CD4-positive, alpha-beta T cell treated with Interleukin-6 for 4 hours (primary cell): ENCODE data around the gene IQGAP2.
"Not testable (repeated sequence)": the region's sequence is repeated elsewhere in the genome, so short reads cannot be mapped to it uniquely, and the experiment has no call there.

Source experiments
- DNase-seq: peaks from one replicate; pipeline ENCODE4 v3.0.0-alpha.2; 2020; ENCODE audit warnings: mixed read lengths

The IQGAP2 gene

DNA sequence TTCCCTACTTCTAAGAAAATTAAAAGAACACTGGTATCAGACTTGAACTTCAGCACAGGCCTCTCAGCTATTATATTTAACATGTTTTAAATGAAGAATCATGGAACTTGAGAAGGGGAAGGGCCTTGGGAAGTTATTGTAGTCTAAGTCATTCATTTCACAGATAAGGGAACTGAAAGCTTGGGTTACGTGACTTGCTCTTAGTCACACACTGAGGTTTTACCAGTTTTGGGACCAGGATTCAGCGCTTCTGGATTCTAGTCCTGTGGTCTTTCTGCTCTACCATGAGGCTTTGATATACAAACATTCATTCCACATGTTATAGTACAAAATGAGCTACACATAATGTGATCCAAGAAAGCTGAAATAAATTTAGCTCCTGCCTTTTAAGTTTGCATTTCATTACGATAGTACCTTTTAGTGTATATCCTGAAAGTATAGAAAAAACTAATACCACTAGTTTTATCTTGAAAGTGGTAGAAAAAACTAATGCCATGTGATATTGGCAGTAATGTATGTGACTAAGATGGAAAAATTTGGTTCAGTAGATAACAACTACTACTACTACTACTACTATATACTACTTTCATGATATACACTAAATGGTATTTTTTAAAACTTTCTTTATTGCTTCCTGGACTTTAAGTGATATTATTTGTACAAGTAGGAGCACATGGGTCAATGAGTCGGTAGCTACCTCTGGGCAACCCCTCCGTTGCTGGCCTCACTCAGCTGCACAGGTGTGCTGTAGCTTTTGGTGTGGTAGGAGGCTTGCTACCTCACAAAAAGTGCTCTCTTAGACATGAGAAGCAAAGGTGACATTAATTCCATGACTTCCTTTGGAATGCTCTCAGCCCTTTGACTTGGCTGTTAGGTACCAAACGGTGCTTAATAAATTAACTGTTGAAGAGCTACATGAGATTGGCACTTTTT, 179.4 kb downstream of the IQGAP2 start:
- no peak for DNase-seq

DNA sequence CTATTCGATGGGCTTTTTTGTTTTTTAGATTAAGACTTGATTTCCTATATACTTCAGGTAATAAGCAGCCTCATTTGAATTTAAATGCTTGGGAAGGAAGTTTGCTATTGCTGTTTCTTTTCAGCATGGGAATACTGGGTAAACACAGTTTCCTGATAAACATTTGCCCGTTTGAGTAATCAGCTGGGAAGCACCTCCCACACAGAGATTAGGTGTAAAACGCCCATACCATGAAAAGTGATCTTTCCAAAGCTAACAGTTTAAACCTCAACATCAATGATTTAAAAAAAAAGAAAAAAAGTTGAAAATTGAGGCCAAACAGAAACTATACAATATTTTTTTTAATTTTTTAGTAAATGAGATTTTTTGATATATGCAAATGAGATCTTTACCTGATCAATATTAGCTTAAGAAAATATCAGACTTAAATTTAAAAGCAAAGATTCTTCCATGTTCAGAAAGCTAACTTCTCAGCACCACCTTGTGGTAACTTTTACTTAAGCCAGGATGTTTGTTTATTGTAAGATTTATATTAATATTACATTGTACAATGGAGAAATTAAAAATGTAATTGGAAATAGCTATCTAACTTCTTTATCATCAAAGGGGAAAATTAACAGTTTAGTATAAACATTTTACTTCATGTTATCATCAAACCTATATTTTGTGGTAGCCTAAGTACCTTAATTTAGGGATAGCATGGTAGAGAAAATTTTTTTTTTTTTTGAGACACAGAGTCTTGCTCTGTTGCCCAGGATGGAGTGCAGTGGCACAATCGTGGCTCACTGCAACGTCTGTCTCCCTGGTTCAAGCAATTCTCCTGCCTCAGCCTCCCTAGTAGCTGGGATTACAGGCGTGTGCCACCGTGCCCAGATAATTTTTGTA, 180.3 kb downstream of the IQGAP2 start:
- DNase-seq = no peak

DNA sequence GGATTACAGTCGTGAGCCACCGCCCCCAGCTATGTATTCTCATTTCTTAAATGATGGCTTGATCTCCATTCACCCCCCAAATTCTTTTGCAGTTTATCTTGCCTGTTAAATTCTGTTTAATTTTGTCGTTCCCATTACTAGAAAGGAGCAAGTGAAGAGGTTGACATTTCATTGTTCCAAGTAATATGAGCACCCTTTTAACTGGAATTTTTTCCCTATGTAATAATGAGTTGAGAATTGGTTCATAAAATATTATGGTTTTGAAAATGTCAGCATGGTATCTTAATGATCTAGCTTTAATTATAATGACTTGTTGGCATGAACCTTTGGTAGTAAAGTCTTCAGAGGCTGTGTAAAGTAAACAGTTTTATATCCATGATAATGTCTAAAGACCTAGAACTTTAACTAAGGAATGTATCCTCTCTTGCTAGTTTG, 182.7 kb downstream of the IQGAP2 start:
- DNase-seq = no peak

DNA sequence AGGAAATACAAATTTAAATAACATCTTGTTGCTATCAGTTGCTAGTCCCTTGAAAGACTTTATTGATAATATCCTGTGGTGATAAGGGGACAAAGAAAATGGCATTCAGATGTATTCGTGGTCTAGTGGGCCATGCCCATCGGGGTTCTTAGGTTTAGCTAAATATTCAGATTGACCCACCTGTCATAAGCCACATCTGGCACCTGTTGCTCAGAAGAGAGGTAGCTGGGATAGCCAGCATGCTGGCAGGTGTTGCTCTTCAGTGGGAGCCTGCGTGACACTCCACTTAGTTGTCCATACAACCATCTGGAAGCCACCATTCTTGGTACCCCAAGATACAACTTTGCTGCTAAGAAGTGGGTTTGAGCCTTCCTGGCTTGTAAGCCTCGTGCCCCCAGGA, 183.4 kb downstream of the IQGAP2 start:
- DNase-seq = no peak

DNA sequence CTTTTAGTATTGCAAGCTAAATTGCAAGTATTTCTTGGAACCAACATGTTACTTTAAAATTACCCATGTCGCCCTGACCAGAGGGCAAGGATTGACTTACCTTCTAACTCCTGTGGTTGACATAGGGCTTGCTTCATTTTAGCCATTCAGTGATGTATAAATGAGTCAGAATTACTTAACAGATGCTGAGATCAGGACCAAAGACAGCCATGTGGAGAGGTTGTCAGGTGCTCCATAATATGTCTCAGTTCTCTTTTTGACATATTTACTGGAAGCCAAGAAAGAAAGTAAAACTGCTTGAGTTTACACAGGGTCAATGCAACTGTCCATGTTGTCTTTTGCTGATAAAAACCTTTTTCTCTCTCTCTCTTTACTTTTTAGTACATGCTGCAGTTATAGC, 186.9 kb downstream of the IQGAP2 start:
- DNase-seq = no peak

DNA sequence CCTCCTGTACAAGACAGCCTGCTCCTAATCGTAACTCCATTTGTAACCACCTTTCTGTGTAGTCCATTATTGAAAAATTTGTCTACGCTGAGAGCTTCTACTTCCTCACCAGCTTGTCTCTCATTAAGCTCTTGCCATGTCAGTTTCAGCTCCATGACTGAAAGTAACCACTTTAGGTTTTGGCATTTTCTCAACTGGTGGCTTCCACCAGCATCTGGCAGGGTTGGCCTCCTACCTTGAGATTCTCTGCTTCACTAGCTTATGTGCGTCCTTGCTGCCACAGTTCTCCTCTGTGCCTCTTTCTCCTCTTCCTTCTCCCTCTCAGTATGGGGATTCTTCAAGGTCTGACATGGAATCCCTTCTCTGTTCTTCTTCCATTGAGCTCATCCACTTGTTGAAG, 188.3 kb downstream of the IQGAP2 start:
- DNase-seq = no peak

DNA sequence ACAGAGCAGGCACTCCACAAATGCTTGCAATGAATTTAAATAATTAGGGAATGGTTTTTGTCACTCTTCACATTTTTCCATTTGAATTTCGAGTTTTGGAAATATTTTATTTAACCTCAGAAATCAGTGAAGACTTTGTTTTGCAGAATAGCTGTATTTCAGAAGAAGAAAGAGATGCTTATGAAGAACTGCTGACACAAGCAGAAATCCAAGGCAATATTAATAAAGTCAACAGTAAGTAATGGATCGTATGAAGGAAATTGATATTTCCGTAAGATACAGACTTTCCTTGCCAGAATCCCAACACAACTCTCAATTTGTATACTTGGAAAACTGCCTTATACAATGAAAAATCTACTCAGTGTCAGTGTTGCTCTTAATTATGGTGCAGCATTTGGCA, 189.6 kb downstream of the IQGAP2 start:
- DNase-seq = no peak

DNA sequence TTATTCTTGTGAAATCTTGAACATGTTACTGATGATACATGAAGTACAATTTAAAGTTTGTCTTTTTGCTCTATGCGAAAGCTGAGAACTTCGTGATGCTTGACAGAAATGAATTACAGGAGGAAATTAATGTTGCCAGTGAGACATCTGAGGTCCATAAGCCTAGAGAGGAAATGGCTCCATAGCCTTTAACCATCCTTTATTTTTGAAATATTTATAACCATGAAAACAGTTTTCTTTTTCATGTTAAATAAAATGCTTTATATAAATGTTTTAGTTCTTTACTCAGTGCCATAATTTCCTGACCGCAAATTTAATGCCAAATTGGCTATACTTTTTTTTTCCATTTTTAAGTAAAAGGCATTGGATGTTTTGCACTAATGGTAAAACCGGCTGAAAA, 191.0 kb downstream of the IQGAP2 start:
- no peak for DNase-seq

DNA sequence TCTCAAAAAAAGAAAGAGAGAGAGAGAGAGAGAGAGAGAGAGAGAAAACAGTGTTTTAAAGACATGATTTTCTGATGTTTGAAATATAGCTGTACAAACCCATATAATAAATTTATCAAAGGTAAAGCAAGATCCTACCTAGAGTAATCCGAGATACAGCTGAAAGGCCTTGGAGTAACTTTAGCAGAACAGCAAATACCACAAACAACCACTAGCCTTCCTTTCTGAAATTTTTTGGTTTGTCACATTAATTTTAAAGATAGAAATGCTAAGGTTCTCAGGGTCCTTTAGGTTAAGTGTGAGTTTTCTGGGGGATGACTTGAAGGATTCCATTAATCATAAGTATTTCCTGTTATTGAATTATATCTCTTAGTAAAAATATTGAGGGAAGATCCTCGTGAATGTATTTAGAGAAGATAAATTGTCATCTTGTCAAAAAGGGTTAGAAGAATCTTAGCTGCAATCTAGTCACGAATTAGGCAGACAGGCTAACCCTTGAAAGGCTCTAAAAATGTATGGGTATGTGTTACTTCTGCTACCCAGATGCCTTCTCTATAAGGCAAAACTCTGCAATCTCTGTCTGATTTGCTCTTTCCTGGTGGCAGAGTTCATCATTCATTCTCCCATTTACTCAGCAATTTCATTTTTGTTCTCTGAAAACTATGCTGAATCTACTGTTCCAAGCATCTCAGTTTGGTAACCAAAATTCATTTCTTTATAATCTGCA, 192.8 kb downstream of the IQGAP2 start:
- no peak for DNase-seq

DNA sequence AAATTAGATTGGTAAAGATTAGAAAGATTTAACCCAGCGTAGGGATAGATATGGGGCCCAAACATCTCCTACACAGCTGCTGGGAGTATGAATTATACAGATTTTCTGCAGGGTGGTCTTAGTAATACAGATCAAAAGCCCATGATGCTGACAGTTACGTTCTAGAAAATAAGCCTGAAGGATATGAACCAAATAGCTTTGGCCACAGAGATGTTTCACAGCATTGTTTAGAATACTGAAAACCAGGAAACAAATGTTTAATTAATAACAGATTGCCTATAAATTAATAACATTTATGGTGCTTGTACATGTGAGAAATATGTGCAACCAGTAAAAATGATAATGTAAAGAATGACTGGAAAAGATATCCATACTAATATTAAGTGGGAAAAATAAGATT, 195.4 kb downstream of the IQGAP2 start:
- DNase-seq = no peak

DNA sequence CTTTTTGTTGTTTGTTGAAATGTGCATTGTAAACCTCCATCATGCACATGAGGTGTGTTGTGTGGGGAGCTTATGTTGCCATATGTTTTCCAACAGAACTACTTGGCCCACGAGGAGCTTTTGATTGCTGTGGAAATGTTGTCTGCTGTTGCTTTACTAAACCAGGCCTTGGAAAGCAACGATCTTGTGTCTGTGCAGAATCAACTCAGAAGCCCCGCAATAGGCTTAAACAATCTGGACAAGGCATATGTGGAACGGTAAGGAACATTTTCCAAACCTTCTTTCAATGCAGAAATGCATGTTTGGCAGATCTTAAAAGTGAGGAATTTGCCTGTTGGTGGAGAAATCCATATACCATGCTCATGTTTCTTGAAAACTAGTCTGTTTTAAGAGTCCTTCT, 197.6 kb downstream of the IQGAP2 start:
- no peak for DNase-seq

DNA sequence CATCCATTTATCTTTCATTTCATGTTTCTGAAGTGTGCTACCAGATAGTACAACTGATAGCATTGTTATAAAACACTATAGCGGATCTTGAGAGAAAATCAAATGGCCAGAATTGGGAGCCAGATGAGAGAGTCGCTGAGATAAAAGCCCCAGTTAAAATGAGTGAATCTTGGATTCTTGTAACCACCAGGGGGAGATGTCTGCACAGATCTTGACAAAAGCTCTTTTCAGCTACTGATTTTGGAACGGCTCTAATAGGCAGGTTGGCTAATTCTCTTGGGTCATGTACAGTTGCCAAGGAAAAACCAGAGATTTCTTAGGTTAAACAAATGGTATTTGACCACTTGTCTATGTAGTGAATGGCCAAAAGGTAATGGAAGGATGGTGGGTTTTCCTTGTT, 198.4 kb downstream of the IQGAP2 start:
- peak; percentile 37 for DNase-seq

DNA sequence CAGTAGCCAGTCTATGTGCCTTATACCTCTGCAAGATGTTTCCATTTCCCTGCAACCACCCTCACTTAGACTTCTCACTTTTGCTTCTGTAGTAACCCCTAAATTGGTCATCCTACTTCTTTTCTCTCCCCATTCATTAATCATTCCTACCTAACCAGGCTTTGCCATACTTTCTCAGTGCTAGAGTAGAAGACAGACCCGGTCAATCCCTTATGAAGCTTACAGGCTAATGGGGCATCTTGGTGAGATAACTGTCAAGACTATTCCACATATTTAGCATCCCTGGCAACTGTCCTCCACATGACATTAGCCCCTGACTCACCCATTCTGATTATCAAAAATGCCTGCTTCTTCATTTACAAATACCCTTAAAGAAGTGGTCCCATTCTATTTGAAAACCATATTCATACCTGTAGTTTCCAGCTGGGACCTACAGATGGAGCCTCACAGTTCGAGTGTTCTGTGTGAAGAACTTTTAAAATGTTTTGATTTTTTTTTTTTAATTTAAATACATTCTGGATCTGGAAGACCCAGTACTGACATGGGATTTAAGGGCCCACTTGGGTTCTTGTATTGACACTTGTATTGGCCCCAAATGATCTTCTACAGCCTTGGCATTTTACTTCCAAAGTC, 199.1 kb downstream of the IQGAP2 start:
- no peak for DNase-seq

DNA sequence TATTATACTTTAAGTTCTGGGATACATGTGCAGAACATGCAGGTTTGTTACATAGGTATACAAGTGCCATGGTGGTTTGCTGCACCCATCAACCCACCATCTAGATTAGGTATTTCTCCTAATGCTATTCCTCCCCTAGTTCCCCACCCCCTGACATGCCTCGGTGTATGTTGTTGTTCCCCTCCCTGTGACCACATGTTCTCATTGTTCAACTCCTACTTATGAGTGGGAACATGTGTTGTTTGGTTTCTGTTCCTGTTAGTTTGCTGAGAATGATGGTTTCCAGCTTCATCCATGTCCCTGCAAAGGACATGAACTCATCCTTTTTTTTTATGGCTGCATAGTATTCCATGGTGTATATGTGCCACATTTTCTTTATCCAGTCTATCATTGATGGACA, 200.9 kb downstream of the IQGAP2 start:
- not testable (repeated sequence) for DNase-seq

DNA sequence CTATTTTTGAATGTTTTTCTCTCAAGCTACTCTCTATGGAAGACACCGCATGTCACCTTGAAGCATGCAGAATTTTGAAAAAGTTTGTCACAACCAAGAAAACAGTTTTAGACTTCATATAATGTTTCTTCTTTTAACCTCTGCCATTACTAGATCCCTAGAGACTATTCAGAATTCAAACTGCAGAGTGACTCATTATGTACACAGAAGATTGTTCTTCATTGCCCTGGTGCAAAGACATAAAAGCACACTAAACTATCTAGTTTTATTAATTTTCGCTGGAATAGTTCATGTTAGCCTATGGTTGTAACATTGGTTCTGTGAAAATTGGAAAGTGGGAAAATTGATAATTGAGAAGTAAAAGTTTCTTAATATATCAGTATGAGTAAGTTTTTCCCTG, 201.8 kb downstream of the IQGAP2 start:
- DNase-seq = no peak

DNA sequence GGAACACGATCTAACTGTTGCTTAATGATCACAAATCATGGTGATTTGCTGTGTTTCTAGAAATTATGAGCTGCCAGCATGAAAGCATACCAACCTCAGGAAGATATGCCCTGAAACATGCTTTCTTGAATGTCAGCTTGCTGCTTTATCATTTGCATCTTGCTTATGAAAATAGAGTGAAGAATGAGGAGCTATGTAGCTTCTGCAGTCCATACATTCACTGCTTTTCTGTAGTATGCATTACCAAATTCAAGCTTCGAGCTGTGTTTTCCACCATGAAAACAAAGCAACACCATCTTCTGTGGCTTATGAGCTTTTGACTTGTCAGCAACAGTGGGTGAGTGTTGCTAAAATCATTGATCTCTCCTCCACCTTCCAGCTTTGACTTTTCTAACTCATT, 203.6 kb downstream of the IQGAP2 start:
- no peak for DNase-seq

DNA sequence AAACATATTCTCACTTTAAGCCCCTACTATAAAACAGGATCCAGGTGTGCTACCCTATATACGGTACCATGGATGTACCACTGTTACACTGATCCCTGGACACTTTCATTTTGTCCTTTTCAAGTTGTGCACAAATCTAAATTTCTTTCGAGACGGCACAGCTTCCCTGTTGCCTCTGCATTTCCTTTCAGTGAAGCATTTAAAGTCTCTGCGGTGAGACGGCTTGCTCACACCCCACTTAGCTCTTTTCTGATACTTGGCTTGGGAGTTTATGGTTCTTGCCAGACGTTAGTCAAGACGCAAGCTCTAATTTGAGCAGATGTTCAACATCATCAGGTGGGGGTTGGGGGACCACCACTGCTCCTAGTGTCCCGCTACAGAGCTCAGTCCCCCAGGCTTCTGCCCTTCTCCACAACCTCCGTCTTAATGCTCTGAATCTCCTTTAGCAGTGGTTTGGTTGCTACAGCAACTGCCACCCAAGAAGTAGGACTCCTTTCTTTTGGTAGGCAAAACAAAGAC, 204.3 kb downstream of the IQGAP2 start:
- DNase-seq = peak; percentile 4

DNA sequence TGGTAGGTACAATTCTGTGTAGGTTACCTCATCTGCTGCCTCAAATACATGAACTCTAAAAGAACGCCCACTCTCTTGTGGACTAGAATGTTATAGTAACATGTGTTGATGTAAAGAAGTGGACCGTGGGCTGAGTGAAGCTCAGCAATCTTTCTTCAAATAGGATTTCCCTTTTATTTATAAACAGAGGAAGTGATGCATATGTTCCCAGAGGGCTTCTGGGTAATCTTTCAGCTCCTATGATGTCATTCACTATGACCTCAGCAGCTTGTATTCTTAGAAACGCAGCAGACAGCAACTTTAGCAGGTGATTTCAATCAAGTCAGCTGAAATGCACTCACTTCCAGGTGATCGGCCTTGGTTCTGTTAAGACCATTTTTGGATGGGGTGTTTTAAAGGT, 205.7 kb downstream of the IQGAP2 start:
- DNase-seq = no peak

DNA sequence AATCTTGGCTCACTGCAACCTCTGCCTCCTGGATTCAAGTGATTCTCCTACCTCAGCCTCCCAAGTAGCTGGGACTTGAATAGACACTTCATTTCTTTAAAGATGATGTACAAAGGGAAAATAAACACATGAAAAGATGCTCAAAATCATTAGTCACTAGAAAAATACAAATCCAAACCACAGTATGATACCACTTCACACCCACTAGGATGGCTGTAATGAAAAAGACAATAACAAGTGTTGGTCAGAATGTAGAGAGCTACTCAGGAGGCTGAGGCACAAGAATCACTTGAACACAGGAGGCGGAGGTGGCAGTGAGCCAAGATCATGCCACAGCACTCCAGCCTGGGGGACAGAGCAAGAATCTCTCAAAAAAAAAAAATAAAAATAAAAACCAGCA, 207.1 kb downstream of the IQGAP2 start:
- DNase-seq = no peak

DNA sequence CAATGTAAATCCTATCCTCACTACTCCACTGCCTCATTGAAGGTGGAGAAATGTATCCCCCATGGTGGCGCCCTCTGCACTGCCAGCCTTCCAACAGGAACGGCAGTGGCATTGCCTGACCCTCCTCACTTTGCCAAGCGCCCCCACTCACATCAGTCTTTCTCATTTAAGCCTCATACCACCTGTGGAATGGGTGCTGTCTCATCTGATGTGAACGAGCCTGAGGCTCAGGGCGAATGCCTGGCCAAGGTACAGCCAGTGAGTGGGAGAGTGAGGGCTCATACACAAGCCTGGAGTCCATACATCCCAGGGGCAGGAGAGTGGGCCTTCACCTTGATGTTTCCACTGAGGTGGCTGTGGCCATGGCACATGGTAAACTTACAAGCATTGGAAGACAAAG, 209.9 kb downstream of the IQGAP2 start:
- DNase-seq = no peak

DNA sequence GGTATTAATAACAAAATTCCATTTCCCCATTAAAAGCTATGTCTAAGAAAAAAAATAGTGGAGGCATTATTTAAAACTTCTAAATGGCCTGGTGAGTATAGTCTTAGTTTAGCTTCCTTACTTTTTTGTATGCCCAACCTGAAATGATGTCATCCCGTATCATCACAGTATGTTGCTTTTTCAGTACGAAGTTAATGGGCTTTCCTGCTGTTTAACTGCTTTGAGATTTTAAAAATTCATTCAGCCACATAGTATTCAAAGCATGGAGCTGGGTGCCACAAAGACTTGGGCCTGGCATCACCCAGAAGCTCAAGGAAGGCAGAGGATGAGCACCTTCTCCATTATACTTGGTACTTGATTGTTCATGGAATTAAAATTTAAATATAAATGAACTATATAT, 212.7 kb downstream of the IQGAP2 start:
- DNase-seq = no peak

DNA sequence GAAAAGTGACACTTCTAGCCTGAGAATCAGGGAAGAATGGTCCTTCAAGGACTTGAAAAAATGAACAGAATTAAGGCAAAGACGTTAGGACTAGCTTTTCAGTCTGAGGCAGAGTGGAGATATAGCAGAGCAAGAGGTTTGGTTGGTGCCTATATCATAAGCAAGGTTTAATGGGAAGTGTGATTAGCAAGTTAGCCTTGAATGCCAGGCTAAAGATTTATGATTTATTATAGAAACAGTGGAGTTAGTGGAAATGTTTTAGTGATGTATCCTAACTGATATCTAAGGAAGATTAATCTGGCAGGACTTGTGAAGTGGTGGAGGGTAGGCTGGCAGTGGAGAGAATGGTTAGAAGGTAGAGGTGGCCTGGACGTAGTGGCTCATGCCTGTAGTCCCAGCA, 213.1 kb downstream of the IQGAP2 start:
- DNase-seq = no peak

DNA sequence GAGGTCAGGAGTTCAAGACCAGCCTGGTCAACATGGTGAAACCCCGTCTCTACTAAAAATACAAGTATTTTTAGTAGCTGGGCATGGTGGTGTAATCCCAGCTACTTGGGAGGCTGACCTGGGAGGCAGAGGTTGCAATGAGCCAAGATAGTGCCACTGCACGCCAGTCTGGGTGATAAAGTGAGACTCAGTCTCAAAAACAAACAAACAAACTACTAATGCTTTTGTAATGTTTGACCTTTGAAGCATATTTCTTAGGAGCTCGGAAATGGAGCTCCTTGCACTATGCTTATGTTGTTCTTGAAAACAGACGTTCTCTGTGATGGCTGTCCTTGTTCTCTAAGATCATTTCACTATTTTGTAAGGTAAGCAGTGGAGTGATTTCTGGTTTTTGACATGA, 214.1 kb downstream of the IQGAP2 start:
- DNase-seq = no peak
